Measurements from ENCODE around the gene TIAM2. TPM values are rescaled to one million over a fixed set of nuclear protein-coding genes. Genes with fewer than 3 reads are reported as not detected.
A peak's percentile ranks its signal among the peaks of the same experiment; 100 is the strongest.

The TIAM2 gene
- total RNA-seq, 1 donor from 2014 or later: 2.4 TPM

DNA sequence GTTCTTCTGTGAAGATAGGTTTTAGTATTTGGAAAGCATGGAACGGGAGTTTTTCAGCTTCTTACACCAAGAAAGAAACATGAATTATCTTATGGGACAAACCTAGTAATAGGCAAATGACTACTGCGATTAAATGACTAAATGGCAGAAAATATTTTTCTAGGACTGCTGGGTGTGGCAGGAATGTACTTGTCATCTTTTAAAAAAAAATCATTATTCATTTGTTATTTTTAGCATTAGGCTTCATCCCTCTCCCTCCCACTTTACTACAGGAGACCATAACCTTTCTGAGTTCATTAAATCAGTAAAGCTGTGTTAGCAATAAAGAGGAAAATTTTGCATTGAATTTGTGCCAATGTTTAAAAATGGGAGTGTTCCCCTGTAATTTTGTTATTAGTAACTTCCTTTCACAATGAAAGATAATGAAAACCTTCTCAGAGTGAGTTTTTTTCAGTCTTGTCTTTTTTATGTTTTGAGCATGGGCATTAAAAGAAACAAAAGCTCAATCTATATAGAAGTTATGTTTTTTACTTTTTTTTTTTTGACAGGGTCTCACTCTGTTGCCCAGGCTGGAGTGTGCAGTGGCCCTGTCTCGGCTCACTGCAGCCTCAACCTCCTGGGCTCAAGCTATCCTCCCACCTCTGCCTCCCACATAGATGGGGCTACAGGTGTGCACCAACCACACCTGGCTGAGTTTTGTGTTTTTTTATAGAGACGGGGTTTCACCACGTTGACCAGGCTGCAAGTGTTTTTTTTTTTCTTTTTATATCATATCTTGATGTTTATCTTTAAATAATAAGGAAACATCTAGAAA, 163.1 kb downstream of the TIAM2 start:
- no peaks in the 10 kb centered on the region for H3K36me3 ChIP-seq (ENCODE audit: control insufficient read depth, insufficient read depth, low read length)
- FAIRE-seq: no peak
- H3K4me3 ChIP-seq (ENCODE audit: low read depth, low read length): no peak overlapping the region
- peak; percentile 76 for DNase-seq (ENCODE audit: low read depth)
- TF ChIP-seq, protein P1, sequence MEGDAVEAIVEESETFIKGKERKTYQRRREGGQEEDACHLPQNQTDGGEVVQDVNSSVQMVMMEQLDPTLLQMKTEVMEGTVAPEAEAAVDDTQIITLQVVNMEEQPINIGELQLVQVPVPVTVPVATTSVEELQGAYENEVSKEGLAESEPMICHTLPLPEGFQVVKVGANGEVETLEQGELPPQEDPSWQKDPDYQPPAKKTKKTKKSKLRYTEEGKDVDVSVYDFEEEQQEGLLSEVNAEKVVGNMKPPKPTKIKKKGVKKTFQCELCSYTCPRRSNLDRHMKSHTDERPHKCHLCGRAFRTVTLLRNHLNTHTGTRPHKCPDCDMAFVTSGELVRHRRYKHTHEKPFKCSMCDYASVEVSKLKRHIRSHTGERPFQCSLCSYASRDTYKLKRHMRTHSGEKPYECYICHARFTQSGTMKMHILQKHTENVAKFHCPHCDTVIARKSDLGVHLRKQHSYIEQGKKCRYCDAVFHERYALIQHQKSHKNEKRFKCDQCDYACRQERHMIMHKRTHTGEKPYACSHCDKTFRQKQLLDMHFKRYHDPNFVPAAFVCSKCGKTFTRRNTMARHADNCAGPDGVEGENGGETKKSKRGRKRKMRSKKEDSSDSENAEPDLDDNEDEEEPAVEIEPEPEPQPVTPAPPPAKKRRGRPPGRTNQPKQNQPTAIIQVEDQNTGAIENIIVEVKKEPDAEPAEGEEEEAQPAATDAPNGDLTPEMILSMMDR (IDR thresholded peaks at IDR 0.05; ENCODE audit: insufficient read depth, low read length, severe bottlenecking): no peak
- H3K27me3 ChIP-seq (ENCODE audit: control insufficient read depth, insufficient read depth, low read length): no peaks in the 10 kb centered on the region

DNA sequence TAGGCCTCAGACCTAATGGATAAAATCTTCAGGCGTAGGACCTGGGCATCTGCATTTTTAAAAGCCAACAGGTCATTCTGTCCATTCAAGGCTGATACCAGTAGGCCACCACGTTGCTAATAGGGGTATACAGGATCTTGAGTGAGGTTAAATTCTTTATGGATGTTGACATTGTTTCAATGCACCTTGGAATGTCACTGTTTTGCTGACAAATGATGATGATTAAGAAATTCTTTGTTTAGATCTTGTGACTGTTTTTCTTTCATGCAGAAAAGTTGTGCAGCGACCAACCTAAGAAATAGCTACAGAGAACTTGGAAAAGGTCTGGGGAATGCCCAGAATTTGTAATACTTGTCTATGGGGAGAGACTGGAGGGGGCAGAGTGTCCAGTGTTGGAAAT, 167.6 kb downstream of the TIAM2 start:
- Histone ChIP-seq H3K36me3 (ENCODE audit: control insufficient read depth, insufficient read depth, low read length) (no peaks in the 10 kb centered on the region), H3K4me3 (ENCODE audit: low read depth, low read length) (no peak overlapping the region), H3K27me3 (ENCODE audit: control insufficient read depth, insufficient read depth, low read length) (no peaks in the 10 kb centered on the region)
- FAIRE-seq: no peak
- no peak for DNase-seq (ENCODE audit: low read depth)
- TF ChIP-seq, protein P1 (IDR thresholded peaks at IDR 0.05; ENCODE audit: insufficient read depth, low read length, severe bottlenecking): no peak

DNA sequence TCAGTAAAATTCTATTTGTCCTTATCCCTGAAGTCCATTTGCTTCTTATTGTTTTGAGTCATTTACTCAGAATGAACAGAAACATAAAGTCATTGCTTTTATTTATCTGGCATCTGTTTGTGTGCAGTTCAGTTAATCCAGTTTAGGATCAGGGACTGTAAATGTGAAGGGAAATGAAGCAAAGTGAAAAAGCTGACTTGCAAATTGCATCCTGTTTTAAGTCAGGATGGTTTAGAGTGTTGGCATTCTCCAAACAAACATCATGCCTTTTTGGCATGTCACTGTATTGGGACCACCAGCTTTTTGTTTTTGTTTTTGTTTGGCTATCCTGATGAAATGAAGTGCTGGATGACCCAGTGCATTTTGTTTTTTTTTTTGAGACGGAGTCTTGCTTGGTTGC, 168.5 kb downstream of the TIAM2 start:
- DNase-seq (ENCODE audit: low read depth) (no peak), FAIRE-seq (no peak)
- Histone ChIP-seq H3K27me3 (ENCODE audit: control insufficient read depth, insufficient read depth, low read length) (no peaks in the 10 kb centered on the region), H3K36me3 (ENCODE audit: control insufficient read depth, insufficient read depth, low read length) (no peaks in the 10 kb centered on the region), H3K4me3 (ENCODE audit: low read depth, low read length) (no peak overlapping the region)
- TF ChIP-seq, protein P1 (IDR thresholded peaks at IDR 0.05; ENCODE audit: insufficient read depth, low read length, severe bottlenecking): no peak

DNA sequence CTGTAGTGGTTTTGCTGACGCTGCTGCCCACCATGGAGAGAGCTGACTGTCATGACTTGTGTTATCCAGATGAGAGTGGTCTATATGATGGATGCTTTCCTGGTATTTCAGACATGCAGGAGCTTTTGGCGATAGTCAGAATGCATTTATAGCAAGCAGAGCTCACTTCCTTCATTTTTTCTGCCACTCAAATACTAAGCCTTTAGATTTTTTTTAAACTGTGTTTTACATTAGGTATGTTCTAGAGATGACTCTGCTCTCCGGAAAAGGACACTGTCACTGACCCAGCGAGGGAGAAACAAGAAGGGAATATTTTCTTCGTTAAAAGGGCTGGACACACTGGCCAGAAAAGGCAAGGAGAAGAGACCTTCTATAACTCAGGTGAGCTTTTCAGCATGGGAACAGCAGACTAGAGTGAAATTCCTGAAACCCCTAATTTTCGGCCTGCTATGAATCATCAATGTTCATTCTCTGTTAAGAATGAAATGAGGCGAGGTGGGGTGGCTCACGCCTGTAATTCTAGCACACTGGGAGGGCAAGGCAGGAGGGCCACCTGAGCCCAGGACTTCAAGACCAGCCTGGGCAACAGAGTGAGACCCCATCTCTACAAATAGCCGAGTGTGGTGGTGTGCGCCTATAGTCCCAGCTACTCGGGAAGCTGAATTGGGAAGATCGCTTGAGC, 170.1 kb downstream of the TIAM2 start:
- TF ChIP-seq, protein P1 (IDR thresholded peaks at IDR 0.05; ENCODE audit: insufficient read depth, low read length, severe bottlenecking): no peak
- Histone ChIP-seq H3K36me3 (ENCODE audit: control insufficient read depth, insufficient read depth, low read length) (no peaks in the 10 kb centered on the region), H3K4me3 (ENCODE audit: low read depth, low read length) (no peak overlapping the region), H3K27me3 (ENCODE audit: control insufficient read depth, insufficient read depth, low read length) (no peaks in the 10 kb centered on the region)
- no peak for DNase-seq (ENCODE audit: low read depth)
- no peak for FAIRE-seq

DNA sequence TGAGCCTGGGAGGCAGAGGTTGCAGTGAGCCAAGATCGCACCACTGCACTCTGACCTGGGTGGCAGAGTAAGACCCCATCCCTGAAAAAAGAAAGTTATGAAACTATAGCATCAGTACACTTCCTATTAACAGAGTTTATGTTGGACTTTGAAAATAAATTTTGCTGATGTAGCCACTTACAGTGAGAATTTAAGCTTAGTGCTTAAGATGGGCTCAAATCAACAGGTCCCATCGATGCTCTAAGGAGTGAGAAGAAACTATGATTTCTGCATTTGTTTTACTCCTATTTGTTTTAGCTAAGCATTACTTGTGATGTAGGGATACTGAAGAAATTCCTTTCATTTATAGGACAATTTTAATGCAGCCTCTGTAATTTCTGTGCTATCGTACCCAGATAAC, 175.4 kb downstream of the TIAM2 start:
- FAIRE-seq: no peak
- no peaks in the 10 kb centered on the region for H3K27me3 ChIP-seq (ENCODE audit: control insufficient read depth, insufficient read depth, low read length)
- H3K36me3 ChIP-seq (ENCODE audit: control insufficient read depth, insufficient read depth, low read length): no peaks in the 10 kb centered on the region
- no peak for DNase-seq (ENCODE audit: low read depth)
- no peak overlapping the region for H3K4me3 ChIP-seq (ENCODE audit: low read depth, low read length)
- TF ChIP-seq, protein P1 (IDR thresholded peaks at IDR 0.05; ENCODE audit: insufficient read depth, low read length, severe bottlenecking): no peak
